Hypothalamus (tissue), 51 donors: Measurements from ENCODE around the gene ZNF3.
A peak's percentile ranks its signal among the peaks of the same experiment; 100 is the strongest.

Experiments
- DNase-seq, 51 donors: peaks; one replicate each; lab custom pipeline; 2025; lab: John Stamatoyannopoulos, UW

ZNF3 gene

GRCh38 chr7:100111156-100111555 lies 29.6 kb upstream of the ZNF3 start:
- DNase-seq: no peak

- DNase-seq: no peak
Measured at GRCh38 chr7:100109521-100110163, 28.1 kb upstream of the ZNF3 start.

- peak in 2 of 51 donors; percentile 6 to 7 for DNase-seq
Measured at GRCh38 chr7:100107890-100108289, 26.4 kb upstream of the ZNF3 start.

GRCh38 chr7:100107125-100107737 lies 25.7 kb upstream of the ZNF3 start:
- peak in 7 of 51 donors; percentile 2 to 22 (median 7) for DNase-seq

- DNase-seq: no peak
Measured at GRCh38 chr7:100106633-100107032, 25.1 kb upstream of the ZNF3 start.

GRCh38 chr7:100105534-100105933 lies 24.0 kb upstream of the ZNF3 start:
- no peak for DNase-seq

- no peak for DNase-seq
Measured at GRCh38 chr7:100102950-100103840, 21.7 kb upstream of the ZNF3 start.

- DNase-seq: peak; percentile 88 to 100 (median 98)
Measured at GRCh38 chr7:100101016-100101862, 19.7 kb upstream of the ZNF3 start, which contains the start of the genes AP4M1 and MCM7. Gene AP4M1, plus strand, starts transcription at chr7:100101643. Its CDS starts 72 bp downstream, at chr7:100101715. Gene MCM7, minus strand, starts transcription at chr7:100101397. Its CDS starts 103 bp downstream, at chr7:100101294.

GRCh38 chr7:100100420-100101015 lies 19.0 kb upstream of the ZNF3 start:
- DNase-seq: peak; percentile 62 to 93 (median 86)

- DNase-seq: no peak
Measured at GRCh38 chr7:100099452-100099851, 17.9 kb upstream of the ZNF3 start.

GRCh38 chr7:100098913-100099312 lies 17.4 kb upstream of the ZNF3 start:
- DNase-seq: no peak

- no peak for DNase-seq
Measured at GRCh38 chr7:100095704-100096103, 14.2 kb upstream of the ZNF3 start.

- DNase-seq: no peak
Measured at GRCh38 chr7:100095289-100095688, 13.8 kb upstream of the ZNF3 start.

- DNase-seq: no peak
Measured at GRCh38 chr7:100093925-100094486, 12.5 kb upstream of the ZNF3 start.

GRCh38 chr7:100093498-100093897 lies 12.0 kb upstream of the ZNF3 start:
- no peak for DNase-seq

- no peak for DNase-seq
Measured at GRCh38 chr7:100093054-100093453, 11.5 kb upstream of the ZNF3 start.

GRCh38 chr7:100091411-100092181 lies 10.1 kb upstream of the ZNF3 start:
- DNase-seq: no peak

GRCh38 chr7:100090527-100091410 lies 9.2 kb upstream of the ZNF3 start:
- DNase-seq: no peak
